ENCODE data around the gene PRDM12.

The PRDM12 gene

DNA sequence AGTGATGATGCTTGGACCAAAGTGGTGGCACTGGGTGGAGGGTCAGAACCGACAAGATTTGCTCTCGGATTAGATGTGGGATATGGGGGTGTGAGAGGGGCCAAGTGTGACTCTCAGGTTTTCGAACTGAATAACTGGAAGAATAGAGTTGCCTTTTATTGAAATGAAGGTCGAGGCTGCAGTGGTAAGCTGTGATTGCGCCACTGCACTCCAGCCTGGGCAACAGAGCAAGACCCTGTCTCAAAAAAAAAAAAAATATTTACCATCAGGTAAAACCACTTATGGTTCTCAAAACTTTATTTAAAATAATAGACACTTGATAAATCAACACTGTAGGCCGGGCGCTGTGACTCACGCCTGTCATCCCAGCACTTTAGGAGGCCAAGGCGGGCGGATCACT, 56.4 kb downstream of the PRDM12 start:
- DNase-seq (ENCODE audit: low read depth in 2 of 2) = no peak

GRCh38 chr9:130728721-130729120, 64.3 kb downstream of the PRDM12 start:
- no peak for DNase-seq (ENCODE audit: low read depth in 2 of 2)

DNA sequence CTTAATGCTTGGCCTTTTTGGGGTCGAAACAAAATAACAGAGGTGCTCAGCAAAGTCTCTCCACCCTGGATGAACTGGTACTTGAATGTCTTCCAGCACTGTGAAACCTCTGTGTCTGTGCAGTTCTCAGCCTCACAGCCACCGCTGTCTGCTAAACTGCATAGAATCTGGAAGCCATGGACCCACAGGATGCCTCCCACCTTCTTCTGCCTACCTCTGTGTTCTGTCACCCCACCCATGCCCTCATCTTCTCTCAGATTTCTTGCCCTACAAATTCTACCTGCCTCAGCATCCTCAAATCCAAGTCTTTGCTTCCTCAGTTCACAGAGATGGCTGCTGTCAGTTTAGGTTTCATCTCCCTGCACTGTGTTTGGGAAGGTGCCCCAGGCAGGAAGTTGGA, 64.8 kb downstream of the PRDM12 start:
- no peak for DNase-seq (ENCODE audit: low read depth in 2 of 2)

GRCh38 chr9:130731355-130731754, 67.0 kb downstream of the PRDM12 start:
- DNase-seq (ENCODE audit: low read depth in 2 of 2) = no peak

DNA sequence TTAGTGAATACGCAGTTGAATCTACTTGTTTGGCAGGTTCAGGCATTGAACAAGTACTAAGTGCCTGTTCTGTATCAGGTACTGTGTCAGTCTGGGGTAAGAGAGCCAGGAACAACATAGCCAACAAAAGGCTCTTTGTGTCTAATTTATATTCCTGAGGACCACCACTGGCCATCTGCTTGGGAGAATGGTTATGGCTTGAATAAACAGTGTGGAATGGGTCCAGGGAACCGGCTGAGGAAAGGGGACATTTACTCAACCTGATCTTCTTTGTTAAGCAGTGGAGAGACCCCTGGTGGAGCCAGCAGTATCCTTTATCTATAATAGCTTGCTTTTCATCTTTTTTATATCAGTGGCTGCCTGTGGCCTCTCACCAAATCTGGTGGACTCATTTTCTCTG, 67.7 kb downstream of the PRDM12 start:
- no peak for DNase-seq (ENCODE audit: low read depth in 2 of 2)

All from stimulated activated CD4-positive, alpha-beta T cell treated with anti-CD3 and anti-CD28 coated beads, Interleukin-15, amount 100 ng/mL, for 48 hours (primary cell).